ENCODE results near the gene MNX1.

The MNX1 gene

GRCh38 chr7:157032644-157033482 is 22.4 kb upstream of the MNX1 start:
- peak; percentile 44 for DNase-seq

DNA sequence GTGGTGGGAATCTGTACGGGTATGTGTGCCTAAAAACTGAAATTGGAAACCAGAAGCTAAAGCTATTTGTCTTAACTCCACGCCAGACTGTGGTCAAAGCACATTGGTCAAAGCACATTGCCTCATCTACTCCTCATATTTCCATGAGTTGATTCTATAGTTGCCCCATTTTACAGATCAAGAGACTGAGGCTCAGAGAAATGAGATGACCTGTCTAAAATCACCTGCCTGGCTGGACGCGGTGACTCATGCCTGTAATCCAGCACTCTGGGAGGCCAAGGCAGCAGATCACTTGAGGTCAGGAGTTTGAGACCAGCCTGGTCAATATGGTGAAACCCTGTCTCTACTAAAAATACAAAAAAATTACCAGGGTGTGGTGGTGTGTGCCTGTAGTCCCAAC is 21.7 kb upstream of the MNX1 start:
- no peak for DNase-seq

GRCh38 chr7:157028199-157028903 is 17.9 kb upstream of the MNX1 start:
- DNase-seq: no peak

- DNase-seq: peak; percentile 81
Measured at GRCh38 chr7:157027568-157028198, 17.2 kb upstream of the MNX1 start.

- no peak for DNase-seq
Measured at GRCh38 chr7:157024716-157025115, 14.3 kb upstream of the MNX1 start.

GRCh38 chr7:157023589-157023905 is 13.1 kb upstream of the MNX1 start:
- no peak for DNase-seq

DNA sequence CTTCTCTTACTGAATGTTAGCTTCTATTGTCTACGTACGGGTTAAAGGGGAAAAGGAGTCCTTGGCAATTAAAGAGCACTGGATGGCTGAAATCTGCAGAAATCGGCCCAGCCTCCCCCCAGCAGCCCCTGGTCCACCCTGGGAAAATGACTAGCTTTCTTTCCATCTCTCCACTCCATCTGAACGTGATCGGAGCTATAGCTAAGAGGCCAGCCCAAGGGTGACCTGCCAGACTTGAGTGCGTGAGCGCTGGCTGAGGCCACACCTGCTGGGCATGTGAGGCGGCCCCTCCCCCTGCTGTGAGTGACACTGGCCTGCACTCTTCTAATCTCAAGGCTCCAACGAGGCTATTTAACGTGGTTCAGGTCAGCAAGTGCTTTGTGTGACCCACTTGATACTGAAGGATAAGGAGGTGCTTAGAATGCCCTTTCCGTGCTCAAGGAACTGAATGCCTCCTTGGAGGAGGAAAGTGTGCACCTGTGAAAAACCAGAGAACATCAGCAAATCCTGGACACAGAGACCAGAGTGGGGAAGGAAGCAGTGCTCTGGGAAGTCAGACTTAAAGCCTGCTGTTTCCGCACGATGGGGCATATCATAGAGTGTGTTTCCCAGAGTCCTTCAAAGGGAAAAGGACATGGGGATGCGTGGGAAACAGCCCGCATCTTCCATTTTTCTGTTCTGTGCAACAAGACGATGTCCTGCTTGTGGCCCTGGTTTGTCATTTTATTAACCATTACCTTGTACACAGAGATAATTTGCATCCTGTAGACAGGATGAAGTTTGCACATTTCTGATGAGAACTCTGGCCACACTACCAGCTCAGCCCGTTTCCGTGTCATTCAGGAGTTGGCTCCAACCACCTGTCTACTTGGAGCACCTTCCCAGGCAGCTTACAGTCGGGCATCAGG is 12.5 kb upstream of the MNX1 start:
- DNase-seq: no peak

- no peak for DNase-seq
Measured at GRCh38 chr7:157021871-157022680, 11.6 kb upstream of the MNX1 start.

DNA sequence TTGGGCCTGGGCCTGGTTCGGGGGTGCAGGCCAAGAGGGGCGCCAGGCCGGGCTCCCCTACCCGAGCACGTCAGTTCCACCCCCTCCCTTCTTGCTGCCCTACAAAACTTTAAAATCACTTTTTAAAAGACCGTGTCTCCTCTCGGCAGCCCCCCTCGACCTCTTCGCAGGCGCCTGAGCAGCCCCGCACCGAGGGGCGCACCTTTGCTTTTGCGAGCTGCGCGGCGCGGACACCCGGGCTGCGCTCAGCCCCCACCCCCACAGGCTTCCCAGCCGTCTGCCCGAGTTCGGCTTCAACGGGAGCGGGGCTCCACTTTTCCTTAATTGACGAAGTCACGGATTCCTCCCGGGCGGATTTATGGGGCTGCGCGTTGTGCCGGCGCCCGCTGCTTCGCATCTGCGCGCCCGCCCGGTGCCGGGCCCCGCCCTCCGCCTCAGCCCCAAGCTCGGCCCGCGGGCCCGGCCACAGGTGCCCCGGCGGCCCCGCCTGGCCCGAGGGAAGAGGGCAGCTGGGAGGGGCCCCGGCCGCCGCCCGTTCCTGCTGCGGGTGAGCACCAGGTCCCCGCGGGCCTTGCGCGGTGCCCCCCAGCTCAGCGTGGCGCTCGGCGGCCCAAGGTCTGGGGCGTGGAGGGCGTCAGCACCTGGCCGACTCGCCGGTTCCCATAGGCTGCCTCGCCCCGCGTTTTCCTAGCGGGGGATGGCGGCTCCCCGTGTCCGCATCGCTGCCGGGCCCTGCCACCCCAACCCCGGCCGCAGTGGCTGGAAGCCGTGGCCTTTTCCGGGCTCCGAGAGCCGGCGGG is 10.8 kb upstream of the MNX1 start:
- DNase-seq: peak; percentile 52

- DNase-seq: no peak
Measured at GRCh38 chr7:157020514-157021070, 10.1 kb upstream of the MNX1 start.

- no peak for DNase-seq
Measured at GRCh38 chr7:157019718-157020451, 9.4 kb upstream of the MNX1 start.

GRCh38 chr7:157018997-157019608 is 8.6 kb upstream of the MNX1 start:
- DNase-seq: peak; percentile 67

- DNase-seq: peak; percentile 45
Measured at GRCh38 chr7:157018328-157018996, 8.0 kb upstream of the MNX1 start.

DNA sequence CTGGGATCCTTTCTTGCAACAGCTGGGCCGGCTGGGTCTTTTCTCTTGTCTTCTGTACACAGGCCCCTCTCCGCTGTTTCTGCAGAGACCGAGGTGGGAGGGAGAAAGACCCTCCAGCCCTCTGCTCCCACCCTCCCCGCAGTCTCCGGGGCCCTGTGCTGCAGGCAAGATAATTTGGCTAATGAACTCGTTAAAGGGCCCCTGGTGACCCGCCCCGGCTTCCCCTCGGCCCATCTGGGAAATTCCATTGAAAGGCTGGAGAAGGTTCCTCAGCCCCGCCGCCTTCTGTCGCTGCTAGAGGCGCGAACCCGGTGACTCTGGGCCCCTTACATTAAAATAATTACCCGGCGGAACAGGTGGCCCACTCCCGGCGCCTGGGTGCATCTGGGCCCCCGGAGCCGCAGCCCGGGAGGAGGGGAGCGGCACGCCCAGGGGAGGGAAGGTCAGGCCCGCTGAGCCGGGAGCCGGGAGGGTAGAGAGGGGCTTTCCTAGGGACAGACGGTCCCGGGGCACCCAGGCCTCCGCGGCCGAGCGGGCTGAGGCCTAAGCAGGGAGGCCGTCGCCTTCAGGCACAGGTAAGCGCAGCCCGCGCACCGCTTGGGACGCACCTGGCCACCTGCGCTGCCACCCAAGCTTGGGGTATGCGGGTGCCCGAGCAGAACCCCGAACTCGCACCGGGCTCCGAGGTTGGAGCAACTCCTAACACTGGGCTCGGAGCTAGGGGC is 7.3 kb upstream of the MNX1 start:
- DNase-seq: peak; percentile 60

GRCh38 chr7:157017149-157017548 is 6.7 kb upstream of the MNX1 start:
- DNase-seq: peak; percentile 36

GRCh38 chr7:157016352-157017041 is 6.0 kb upstream of the MNX1 start:
- DNase-seq: peak; percentile 42

- peak; percentile 37 for DNase-seq
Measured at GRCh38 chr7:157016024-157016351, 5.5 kb upstream of the MNX1 start.

Data from NCI-H69 (cell line).